Lower leg skin (tissue), 4 donors: ENCODE results near the gene ZNF273. TPM values are rescaled to one million over a fixed set of nuclear protein-coding genes. Genes with fewer than 3 reads are reported as not detected.
"Not testable (repeated sequence)": the region's sequence is repeated elsewhere in the genome, so short reads cannot be mapped to it uniquely, and the experiment has no call there.

Source experiments
- DNase-seq, 2 donors: peaks; one replicate each; pipeline ENCODE4 v3.0.0-alpha.2; 2019; ENCODE audit warnings: low spot score in 2 of 2
- H3K4me3 ChIP-seq: fragments of 200-600 bp; sonication (generic); 2 replicates; pipeline ENCODE4 v1.5.1; 2017; ENCODE audit warnings: mild to moderate bottlenecking, low read depth; ENCODE audit not compliant: poor library complexity, severe bottlenecking
- CTCF ChIP-seq, 3 donors: fragments of 450-650 bp; IDR thresholded peaks; one replicate each; pipeline ENCODE4 v1.5.1; 2016; ENCODE audit warnings: antibody characterized with exemption in 3 of 3, mild to moderate bottlenecking in 3 of 3, moderate library complexity in 2 of 3
- POLR2A ChIP-seq, 2 donors: fragments of 450-650 bp; IDR thresholded peaks; one replicate each; pipeline ENCODE4 v1.6.1; 2016 to 2017; ENCODE audit warnings: antibody characterized with exemption in 2 of 2, mild to moderate bottlenecking in 1 of 2, moderate library complexity in 1 of 2
- WGBS, 2 donors: methylation state at CpG; one replicate each; pipeline ENCODE4 v1.1.5; 2018; 5-methylcytosine and 5-hydroxymethylcytosine counted together
- intact Hi-C: fragments of 100-400 bp; cut with DNase I; formaldehyde crosslinking; loops from one replicate; pipeline ENCODE4 v1.15.0; 2023; ENCODE audit warnings: low total_unique reads
- total RNA-seq, 4 donors: library from RNA; depleted of rRNA; stranded (reverse); fragments of >200 nt; gene quantifications; one replicate each; pipeline ENCODE4 v1.1.0, GENCODE V29; 2016

ZNF273 gene
- total RNA-seq, 4 donors from 2014 or later, result 61.3 to 224 (median 66.3) TPM

GRCh38 chr7:64934478-64934877 is 31.4 kb downstream of the ZNF273 start:
- no peak overlapping the region for H3K4me3 ChIP-seq
- 92 to 93% methylated on average over 1 of the region's 1 CpG for WGBS, 2 donors
- DNase-seq, result no peak
- no peak for TF ChIP-seq POLR2A (IDR thresholded peaks at IDR 0.05)
- no peak for TF ChIP-seq CTCF (IDR thresholded peaks at IDR 0.05)
- intact Hi-C loops, result no loop called here

GRCh38 chr7:64938540-64938939 is 35.5 kb downstream of the ZNF273 start:
- DNase-seq, result no peak
- H3K4me3 ChIP-seq, result no peak overlapping the region
- WGBS, 2 donors, result 87 to 92% methylated on average over 1 of the region's 1 CpG
- intact Hi-C loops, result no loop called here
- TF ChIP-seq POLR2A (IDR thresholded peaks at IDR 0.05), result no peak
- no peak for TF ChIP-seq CTCF (IDR thresholded peaks at IDR 0.05)

GRCh38 chr7:64940021-64940420 is 36.9 kb downstream of the ZNF273 start:
- 97 to 100% methylated on average over 6 of the region's 6 CpGs for WGBS, 2 donors
- H3K4me3 ChIP-seq, intact Hi-C loops: not testable (repeated sequence)
- peak in 1 of 2 donors; percentile 53 for DNase-seq

GRCh38 chr7:64944667-64945502 is 41.8 kb downstream of the ZNF273 start:
- 76 to 85% methylated on average over 5 of the region's 5 CpGs for WGBS, 2 donors
- intact Hi-C loops, DNase-seq, H3K4me3 ChIP-seq: not testable (repeated sequence)

GRCh38 chr7:64945503-64946175 is 42.6 kb downstream of the ZNF273 start:
- TF ChIP-seq CTCF (IDR thresholded peaks at IDR 0.05) (no peak), POLR2A (IDR thresholded peaks at IDR 0.05) (no peak)
- 18 to 41% methylated on average over 2 of the region's 2 CpGs for WGBS, 2 donors

GRCh38 chr7:64946772-64947171 is 43.7 kb downstream of the ZNF273 start:
- 40 to 55% methylated on average over 5 of the region's 5 CpGs for WGBS, 2 donors
- intact Hi-C loops, result no loop called here
- TF ChIP-seq CTCF (IDR thresholded peaks at IDR 0.05) (no peak), POLR2A (IDR thresholded peaks at IDR 0.05) (no peak)
- DNase-seq, result no peak
- no peak overlapping the region for H3K4me3 ChIP-seq

More at GRCh38 chr7:64945503-64946175, 42.6 kb downstream of the ZNF273 start:
- intact Hi-C loops, result no loop called here
- no peak overlapping the region for H3K4me3 ChIP-seq
- DNase-seq, result no peak
